Lower leg skin (tissue), 4 donors: Measurements from ENCODE around the gene HSH2D. TPM values are rescaled to one million over a fixed set of nuclear protein-coding genes. Genes with fewer than 3 reads are reported as not detected.

Experiments used
- DNase-seq, 2 donors: peaks; one replicate each; pipeline ENCODE4 v3.0.0-alpha.2; 2019; ENCODE audit warnings: low spot score in 2 of 2
- H3K4me3 ChIP-seq: fragments of 200-600 bp; sonication (generic); 2 replicates; pipeline ENCODE4 v1.5.1; 2017; ENCODE audit warnings: mild to moderate bottlenecking, low read depth; ENCODE audit not compliant: poor library complexity, severe bottlenecking
- POLR2A ChIP-seq, 2 donors: fragments of 450-650 bp; IDR thresholded peaks; one replicate each; pipeline ENCODE4 v1.6.1; 2016 to 2017; ENCODE audit warnings: antibody characterized with exemption in 2 of 2, mild to moderate bottlenecking in 1 of 2, moderate library complexity in 1 of 2
- WGBS, 2 donors: methylation state at CpG; one replicate each; pipeline ENCODE4 v1.1.5; 2018; 5-methylcytosine and 5-hydroxymethylcytosine counted together
- intact Hi-C: fragments of 100-400 bp; cut with DNase I; formaldehyde crosslinking; loops from one replicate; pipeline ENCODE4 v1.15.0; 2023; ENCODE audit warnings: low total_unique reads
- total RNA-seq, 4 donors: library from RNA; depleted of rRNA; stranded (reverse); fragments of >200 nt; gene quantifications; one replicate each; pipeline ENCODE4 v1.1.0, GENCODE V29; 2016
- TF ChIP-seq, protein P1 (sequence below), 3 donors: fragments of 450-650 bp; IDR thresholded peaks; one replicate each; pipeline ENCODE4 v1.5.1; 2016; ENCODE audit warnings: antibody characterized with exemption in 3 of 3, mild to moderate bottlenecking in 3 of 3, moderate library complexity in 2 of 3

Gene HSH2D
- total RNA-seq, 4 donors from 2014 or later: 0.45 TPM; not detected in 3

GRCh38 chr19:16160943-16161560 is 17.6 kb downstream of the HSH2D start:
- no peak for TF ChIP-seq POLR2A (IDR thresholded peaks at IDR 0.05)
- TF ChIP-seq, protein P1, sequence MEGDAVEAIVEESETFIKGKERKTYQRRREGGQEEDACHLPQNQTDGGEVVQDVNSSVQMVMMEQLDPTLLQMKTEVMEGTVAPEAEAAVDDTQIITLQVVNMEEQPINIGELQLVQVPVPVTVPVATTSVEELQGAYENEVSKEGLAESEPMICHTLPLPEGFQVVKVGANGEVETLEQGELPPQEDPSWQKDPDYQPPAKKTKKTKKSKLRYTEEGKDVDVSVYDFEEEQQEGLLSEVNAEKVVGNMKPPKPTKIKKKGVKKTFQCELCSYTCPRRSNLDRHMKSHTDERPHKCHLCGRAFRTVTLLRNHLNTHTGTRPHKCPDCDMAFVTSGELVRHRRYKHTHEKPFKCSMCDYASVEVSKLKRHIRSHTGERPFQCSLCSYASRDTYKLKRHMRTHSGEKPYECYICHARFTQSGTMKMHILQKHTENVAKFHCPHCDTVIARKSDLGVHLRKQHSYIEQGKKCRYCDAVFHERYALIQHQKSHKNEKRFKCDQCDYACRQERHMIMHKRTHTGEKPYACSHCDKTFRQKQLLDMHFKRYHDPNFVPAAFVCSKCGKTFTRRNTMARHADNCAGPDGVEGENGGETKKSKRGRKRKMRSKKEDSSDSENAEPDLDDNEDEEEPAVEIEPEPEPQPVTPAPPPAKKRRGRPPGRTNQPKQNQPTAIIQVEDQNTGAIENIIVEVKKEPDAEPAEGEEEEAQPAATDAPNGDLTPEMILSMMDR (IDR thresholded peaks at IDR 0.05): no peak
- intact Hi-C loops: no loop called here
- WGBS, 2 donors: 69 to 75% methylated on average over 14 of the region's 14 CpGs
- H3K4me3 ChIP-seq: no peak overlapping the region
- DNase-seq: no peak

GRCh38 chr19:16161840-16162239 is 18.4 kb downstream of the HSH2D start:
- DNase-seq: no peak
- TF ChIP-seq, protein P1 (IDR thresholded peaks at IDR 0.05): no peak
- no peak for TF ChIP-seq POLR2A (IDR thresholded peaks at IDR 0.05)
- 53 to 66% methylated on average over 3 of the region's 3 CpGs for WGBS, 2 donors
- intact Hi-C loops: no loop called here
- H3K4me3 ChIP-seq: no peak overlapping the region

GRCh38 chr19:16164222-16164890 is 20.9 kb downstream of the HSH2D start:
- DNase-seq: no peak
- WGBS, 2 donors: 77 to 81% methylated on average over 13 of the region's 13 CpGs
- H3K4me3 ChIP-seq: no peak overlapping the region
- no peak for TF ChIP-seq POLR2A (IDR thresholded peaks at IDR 0.05)
- TF ChIP-seq, protein P1 (IDR thresholded peaks at IDR 0.05): no peak
- intact Hi-C loops: no loop called here

GRCh38 chr19:16166417-16166816 is 22.9 kb downstream of the HSH2D start:
- intact Hi-C loops: no loop called here
- WGBS, 2 donors: 90 to 100% methylated on average over 1 of the region's 1 CpG
- H3K4me3 ChIP-seq: no peak overlapping the region
- DNase-seq: no peak
- TF ChIP-seq, protein P1 (IDR thresholded peaks at IDR 0.05): no peak
- TF ChIP-seq POLR2A (IDR thresholded peaks at IDR 0.05): no peak

GRCh38 chr19:16167055-16167454 is 23.6 kb downstream of the HSH2D start:
- 90 to 98% methylated on average over 5 of the region's 5 CpGs for WGBS, 2 donors
- H3K4me3 ChIP-seq: no peak overlapping the region
- TF ChIP-seq, protein P1 (IDR thresholded peaks at IDR 0.05): no peak
- TF ChIP-seq POLR2A (IDR thresholded peaks at IDR 0.05): no peak
- DNase-seq: no peak
- intact Hi-C loops: no loop called here
